Suprapubic skin (tissue), 4 donors: ENCODE measurements around the gene CIP2A. TPM values are rescaled to one million over a fixed set of nuclear protein-coding genes. Genes with fewer than 3 reads are reported as not detected.

Source experiments
- DNase-seq, 2 donors: peaks; one replicate each; pipeline ENCODE4 v3.0.0-alpha.2; 2019; ENCODE audit warnings: low spot score in 2 of 2
- H3K27ac ChIP-seq: fragments of 200-600 bp; sonication (generic); one replicate; pipeline ENCODE4 v1.5.1; 2019
- H3K27me3 ChIP-seq: fragments of 200-600 bp; sonication (generic); one replicate; pipeline ENCODE4 v1.5.1; 2019
- H3K36me3 ChIP-seq: fragments of 200-600 bp; sonication (generic); one replicate; pipeline ENCODE4 v1.5.1; 2019
- H3K4me1 ChIP-seq: fragments of 200-600 bp; sonication (generic); one replicate; pipeline ENCODE4 v1.5.1; 2019
- H3K4me3 ChIP-seq: fragments of 200-600 bp; sonication (generic); one replicate; pipeline ENCODE4 v1.5.1; 2019; ENCODE audit warnings: mild to moderate bottlenecking
- H3K9me3 ChIP-seq: fragments of 200-600 bp; sonication (generic); one replicate; pipeline ENCODE4 v1.5.1; 2019
- CTCF ChIP-seq, 2 donors: fragments of 200-600 bp in 1 of 2; fragments of 450-650 bp in 1 of 2; sonication (generic) in 1 of 2; IDR thresholded peaks; one replicate each; pipeline ENCODE4 v1.5.1; 2016 to 2019; ENCODE audit warnings: antibody characterized with exemption in 2 of 2, mild to moderate bottlenecking in 1 of 2, moderate library complexity in 1 of 2
- EP300 ChIP-seq: sonication (generic); formaldehyde crosslinking; IDR thresholded peaks from one replicate; pipeline ENCODE4 v1.6.1; 2017; ENCODE audit warnings: antibody characterized with exemption
- POLR2A ChIP-seq, 2 donors: fragments of 450-650 bp; IDR thresholded peaks; one replicate each; pipeline ENCODE4 v1.6.1; 2017; ENCODE audit warnings: antibody characterized with exemption in 2 of 2, mild to moderate bottlenecking in 2 of 2, moderate library complexity in 2 of 2
- POLR2AphosphoS5 ChIP-seq, 3 donors: sonication (generic); formaldehyde crosslinking; IDR thresholded peaks; one replicate each; pipeline ENCODE4 v1.6.1; 2017; ENCODE audit warnings: antibody characterized with exemption in 3 of 3
- WGBS: methylation state at CpG from one replicate; pipeline ENCODE4 v1.1.5; 2018; 5-methylcytosine and 5-hydroxymethylcytosine counted together
- total RNA-seq, 4 donors: library from RNA; depleted of rRNA; stranded (reverse); fragments of >200 nt; gene quantifications; one replicate each; pipeline ENCODE4 v1.1.0, GENCODE V29; 2016

Gene CIP2A
- total RNA-seq, 4 donors from 2014 or later: 1.3 to 6.4 (median 2.0) TPM

DNA sequence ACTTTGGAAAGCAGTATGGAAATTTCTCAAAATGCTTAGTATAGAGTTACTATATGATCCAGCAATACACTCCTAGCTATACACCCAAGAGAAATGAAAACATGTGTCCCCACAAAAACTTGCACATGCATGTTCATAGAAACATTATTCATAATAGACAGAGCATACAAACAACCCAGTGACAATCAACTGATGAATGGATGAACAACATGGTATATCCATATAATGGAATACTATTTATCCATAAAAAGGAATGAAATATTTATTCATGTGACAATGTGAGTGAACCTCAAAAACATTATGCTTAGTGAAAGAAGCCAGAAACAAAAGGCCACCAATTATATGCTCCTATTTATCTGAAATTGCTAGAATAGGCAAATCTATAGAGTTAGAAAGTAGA is 85.5 kb downstream of the CIP2A start:
- Histone ChIP-seq H3K9me3 (no peaks in the 10 kb centered on the region), H3K4me3 (no peak overlapping the region), H3K27me3 (no peaks in the 10 kb centered on the region), H3K4me1 (no peaks in the 10 kb centered on the region), H3K36me3 (no peaks in the 10 kb centered on the region), H3K27ac (no peak overlapping the region)
- TF ChIP-seq POLR2AphosphoS5 (IDR thresholded peaks at IDR 0.05) (no peak), CTCF (IDR thresholded peaks at IDR 0.05) (no peak), POLR2A (IDR thresholded peaks at IDR 0.05) (no peak), EP300 (no peak)
- no peak for DNase-seq

DNA sequence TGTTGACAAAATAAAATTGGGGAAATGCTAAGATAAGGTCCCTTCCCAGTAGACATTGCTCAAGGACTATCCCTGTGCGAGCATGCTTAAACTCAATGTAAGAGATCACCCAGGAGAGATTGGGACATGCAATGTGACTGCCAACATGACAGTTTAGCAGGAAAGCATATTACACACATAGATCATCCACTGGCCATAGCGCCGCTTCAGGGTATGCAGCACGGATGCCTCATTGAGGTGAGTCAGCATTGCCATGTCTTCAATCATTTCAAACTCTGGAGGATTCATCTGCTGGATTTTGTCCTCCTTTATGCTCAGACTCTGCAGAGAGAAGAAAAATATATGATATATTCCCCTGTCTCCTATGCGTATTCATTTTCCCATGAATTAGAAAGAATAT is 87.7 kb downstream of the CIP2A start:
- no peak for DNase-seq
- no peaks in the 10 kb centered on the region for H3K4me1 ChIP-seq
- H3K27me3 ChIP-seq: no peaks in the 10 kb centered on the region
- H3K36me3 ChIP-seq: no peaks in the 10 kb centered on the region
- no peaks in the 10 kb centered on the region for H3K9me3 ChIP-seq
- 74% methylated on average over 5 of the region's 5 CpGs for WGBS
- H3K27ac ChIP-seq: no peak overlapping the region
- no peak overlapping the region for H3K4me3 ChIP-seq
- TF ChIP-seq POLR2AphosphoS5 (IDR thresholded peaks at IDR 0.05) (no peak), POLR2A (IDR thresholded peaks at IDR 0.05) (no peak), EP300 (no peak), CTCF (IDR thresholded peaks at IDR 0.05) (no peak)

GRCh38 chr3:108500728-108501127 is 88.5 kb downstream of the CIP2A start:
- Histone ChIP-seq H3K4me3 (no peak overlapping the region), H3K27ac (no peak overlapping the region), H3K36me3 (no peaks in the 10 kb centered on the region), H3K27me3 (no peaks in the 10 kb centered on the region), H3K9me3 (no peaks in the 10 kb centered on the region), H3K4me1 (no peaks in the 10 kb centered on the region)
- no peak for TF ChIP-seq POLR2A (IDR thresholded peaks at IDR 0.05)
- no peak for TF ChIP-seq CTCF (IDR thresholded peaks at IDR 0.05)
- TF ChIP-seq POLR2AphosphoS5 (IDR thresholded peaks at IDR 0.05): no peak
- no peak for TF ChIP-seq EP300
- no peak for DNase-seq
- WGBS: 84% methylated on average over 1 of the region's 1 CpG

Other genes with a start within 250 kb of the CIP2A start
- gene MYH15, start 78.8 kb downstream of the CIP2A start, total RNA-seq: under 1 TPM in 3 of 4 donors, not detected in 1; 0.17 to 0.31 (median 0.30) TPM
- gene DZIP3, start 284 bp upstream of the CIP2A start, total RNA-seq: 1 to 10 TPM; 3.6 to 7.7 (median 3.9) TPM
- not detected for gene RETNLB, start 168.0 kb upstream of the CIP2A start, total RNA-seq
- gene TRAT1, start 233.3 kb upstream of the CIP2A start, total RNA-seq: 1 to 10 TPM in 1 of 4 donors, under 1 TPM in 1, not detected in 2; 0.76 to 2.4 TPM